Bronchial epithelial cell (primary cell): ENCODE data around the gene TIMM17B. TPM values are rescaled to one million over a fixed set of nuclear protein-coding genes. Genes with fewer than 3 reads are reported as not detected.

Experiments
- DNase-seq: peaks from one replicate; pipeline ENCODE4 v3.0.0-alpha.2; 2010; ENCODE audit warnings: low read depth
- FAIRE-seq: peaks from 2 replicates; lab custom pipeline; 2011; peaks lifted over from hg19 to GRCh38; lab: Jason Lieb, UNC
- H3K27me3 ChIP-seq: 2 replicates; pipeline ENCODE4 v1.5.1; 2011; ENCODE audit warnings: low read length; ENCODE audit not compliant: control insufficient read depth, insufficient read depth
- H3K36me3 ChIP-seq: 2 replicates; pipeline ENCODE4 v1.5.1; 2011; ENCODE audit warnings: low read length; ENCODE audit not compliant: control insufficient read depth, insufficient read depth
- H3K4me3 ChIP-seq: 2 replicates; pipeline ENCODE4 v1.5.1; 2011; ENCODE audit warnings: mild to moderate bottlenecking, low read depth, low read length, control low read depth
- total RNA-seq: library from RNA; depleted of rRNA; stranded (reverse); fragments of >200 nt; gene quantifications from 2 replicates; pipeline ENCODE4 v1.2.1, GENCODE V29; 2014
- TF ChIP-seq, protein P1 (sequence below): IDR thresholded peaks from 2 replicates; pipeline ENCODE4 v1.5.1; 2011; ENCODE audit warnings: mild to moderate bottlenecking, moderate library complexity, low read length, control low read depth, inconsistent platforms; ENCODE audit not compliant: insufficient read depth, severe bottlenecking

TIMM17B gene
- total RNA-seq, 1 donor from 2014 or later = 28.2 TPM

DNA sequence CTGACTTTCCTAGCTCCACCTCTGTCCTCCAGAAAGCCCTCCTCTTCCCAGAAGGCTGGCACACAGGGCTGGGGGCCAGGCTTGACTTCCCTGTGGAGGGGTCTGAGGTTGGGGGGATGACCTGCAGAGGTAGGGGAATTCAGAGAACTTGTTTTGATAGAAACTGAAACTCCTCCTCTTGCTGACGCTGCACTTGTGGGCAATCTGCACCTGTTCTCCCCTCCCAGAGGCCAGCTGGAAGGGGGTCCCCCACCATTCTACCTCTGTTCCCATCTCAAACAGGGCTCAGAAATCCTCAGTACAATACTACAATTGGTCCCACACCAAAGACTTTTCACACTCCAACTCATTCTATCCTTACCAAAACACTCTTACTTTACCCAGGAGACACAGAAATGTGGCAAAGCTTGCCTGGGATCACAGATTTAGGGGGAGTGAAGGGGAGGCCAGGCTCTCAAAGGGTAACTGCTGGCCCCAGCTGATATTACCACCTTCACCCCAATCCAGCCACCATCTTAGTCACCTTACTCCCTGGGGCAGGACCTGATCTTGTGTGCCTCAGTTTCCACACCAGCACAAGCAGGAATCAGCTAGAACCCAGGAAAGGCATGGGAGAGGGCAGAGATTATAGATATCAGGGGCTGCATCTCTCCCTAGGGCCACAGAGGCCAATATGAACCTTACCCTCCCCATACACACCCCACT, 41.3 kb upstream of the TIMM17B start:
- Histone ChIP-seq H3K4me3 (no peak overlapping the region), H3K36me3 (peaks cover 3% of the 10 kb centered on the region), H3K27me3 (no peaks in the 10 kb centered on the region)
- no peak for DNase-seq
- no peak for FAIRE-seq
- TF ChIP-seq, protein P1, sequence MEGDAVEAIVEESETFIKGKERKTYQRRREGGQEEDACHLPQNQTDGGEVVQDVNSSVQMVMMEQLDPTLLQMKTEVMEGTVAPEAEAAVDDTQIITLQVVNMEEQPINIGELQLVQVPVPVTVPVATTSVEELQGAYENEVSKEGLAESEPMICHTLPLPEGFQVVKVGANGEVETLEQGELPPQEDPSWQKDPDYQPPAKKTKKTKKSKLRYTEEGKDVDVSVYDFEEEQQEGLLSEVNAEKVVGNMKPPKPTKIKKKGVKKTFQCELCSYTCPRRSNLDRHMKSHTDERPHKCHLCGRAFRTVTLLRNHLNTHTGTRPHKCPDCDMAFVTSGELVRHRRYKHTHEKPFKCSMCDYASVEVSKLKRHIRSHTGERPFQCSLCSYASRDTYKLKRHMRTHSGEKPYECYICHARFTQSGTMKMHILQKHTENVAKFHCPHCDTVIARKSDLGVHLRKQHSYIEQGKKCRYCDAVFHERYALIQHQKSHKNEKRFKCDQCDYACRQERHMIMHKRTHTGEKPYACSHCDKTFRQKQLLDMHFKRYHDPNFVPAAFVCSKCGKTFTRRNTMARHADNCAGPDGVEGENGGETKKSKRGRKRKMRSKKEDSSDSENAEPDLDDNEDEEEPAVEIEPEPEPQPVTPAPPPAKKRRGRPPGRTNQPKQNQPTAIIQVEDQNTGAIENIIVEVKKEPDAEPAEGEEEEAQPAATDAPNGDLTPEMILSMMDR = no peak

- peaks cover 3% of the 10 kb centered on the region for H3K36me3 ChIP-seq
- H3K27me3 ChIP-seq = no peaks in the 10 kb centered on the region
- TF ChIP-seq, protein P1 = no peak
- FAIRE-seq (no peak), DNase-seq (no peak)
- H3K4me3 ChIP-seq = no peak overlapping the region
Measured at GRCh38 chrX:48937054-48937907, 39.7 kb upstream of the TIMM17B start.

- Histone ChIP-seq H3K27me3 (no peaks in the 10 kb centered on the region), H3K36me3 (peaks cover 3% of the 10 kb centered on the region), H3K4me3 (no peak overlapping the region)
- no peak for FAIRE-seq
- TF ChIP-seq, protein P1 = no peak
- DNase-seq = no peak
Measured at GRCh38 chrX:48936429-48937053, 39.0 kb upstream of the TIMM17B start.

DNA sequence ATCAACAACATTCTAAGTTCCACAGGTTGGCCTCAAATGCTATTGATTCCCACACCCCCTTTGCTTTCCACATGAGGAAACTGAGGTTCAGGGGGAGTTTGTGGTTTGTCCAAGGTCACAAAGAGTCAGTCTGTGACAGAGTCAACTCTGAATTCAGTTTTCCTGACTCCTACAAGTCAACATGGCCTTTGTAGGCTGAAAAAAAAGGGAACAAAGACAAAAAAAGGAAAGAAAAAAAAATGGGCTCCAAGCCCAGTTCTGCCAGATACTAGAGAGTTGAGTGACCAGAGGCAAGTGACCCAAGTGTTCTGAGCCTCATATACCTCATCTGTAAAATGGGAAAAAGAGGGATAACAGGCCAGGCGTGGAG, 37.7 kb upstream of the TIMM17B start:
- Histone ChIP-seq H3K4me3 (no peak overlapping the region), H3K36me3 (peaks cover 3% of the 10 kb centered on the region), H3K27me3 (no peaks in the 10 kb centered on the region)
- FAIRE-seq (no peak), DNase-seq (no peak)
- TF ChIP-seq, protein P1 = no peak

GRCh38 chrX:48934581-48935300, 37.2 kb upstream of the TIMM17B start:
- TF ChIP-seq, protein P1 = no peak

More at GRCh38 chrX:48934581-48935300, 37.2 kb upstream of the TIMM17B start:
- DNase-seq (no peak), FAIRE-seq (no peak)
- Histone ChIP-seq H3K4me3 (no peak overlapping the region), H3K27me3 (no peaks in the 10 kb centered on the region), H3K36me3 (peaks cover 3% of the 10 kb centered on the region)
